HepG2 (cell line): ENCODE measurements around the gene HCAR1. TPM values are rescaled to one million over a fixed set of nuclear protein-coding genes. Genes with fewer than 3 reads are reported as not detected.

Source experiments
- ADNP ChIP-seq: sonication (generic); formaldehyde crosslinking; IDR thresholded peaks from 2 replicates; pipeline ENCODE4 v1.4.0; 2020; ENCODE audit warnings: missing genetic modification reagents
- AGO2 ChIP-seq: fragments of 200-400 bp; formaldehyde crosslinking; optimal IDR thresholded peaks from 2 replicates; pipeline ENCODE3; 2017; ENCODE audit warnings: mild to moderate bottlenecking, low read depth, low read length, moderate library complexity
- ASH2L ChIP-seq: fragments of 300-600, 200-600 bp; sonication (generic); IDR thresholded peaks from 2 replicates; pipeline ENCODE4 v1.7.0; 2017; ENCODE audit warnings: low read depth, mild to moderate bottlenecking, moderate library complexity, mixed read lengths, low read length; ENCODE audit not compliant: insufficient read length
- KLF6 ChIP-seq: IDR thresholded peaks from 2 replicates; pipeline ENCODE4 v1.8.0; 2016; ENCODE audit warnings: missing biosample characterization, missing genetic modification reagents
- LCORL ChIP-seq, 2 experiments: fragments of 450-650 bp in 1 of 2; sonication (generic) in 1 of 2; formaldehyde crosslinking in 1 of 2; IDR thresholded peaks; 2 replicates each; pipeline versions ENCODE4 v1.5.0 to v1.6.1; 2017 to 2020; ENCODE audit warnings: antibody characterized with exemption in 1 of 2, missing genetic modification reagents in 1 of 2
- PAX8 ChIP-seq: sonication (generic); formaldehyde crosslinking; IDR thresholded peaks from 2 replicates; pipeline ENCODE4 v1.8.0; 2022; ENCODE audit warnings: mild to moderate bottlenecking, missing genetic modification reagents, borderline replicate concordance
- PCBP2 ChIP-seq: fragments of 200-400 bp; formaldehyde crosslinking; optimal IDR thresholded peaks from 2 replicates; pipeline ENCODE3; 2018; ENCODE audit warnings: low read length, low read depth; ENCODE audit not compliant: poor library complexity, severe bottlenecking
- POLR2G ChIP-seq: fragments of 200-400 bp; formaldehyde crosslinking; IDR thresholded peaks from 2 replicates; pipeline ENCODE4 v1.6.1; 2018; ENCODE audit warnings: mild to moderate bottlenecking, low read depth, low read length, moderate library complexity
- PRMT3 ChIP-seq: sonication (generic); formaldehyde crosslinking; IDR thresholded peaks from 2 replicates; pipeline ENCODE4 v1.8.1; 2022; ENCODE audit warnings: low read depth, mild to moderate bottlenecking, moderate library complexity, missing genetic modification reagents, borderline replicate concordance
- SIX1 ChIP-seq: sonication (generic); formaldehyde crosslinking; IDR thresholded peaks from 2 replicates; pipeline ENCODE4 v1.4.0; 2020; ENCODE audit warnings: missing genetic modification reagents, borderline replicate concordance
- SKI ChIP-seq: fragments of 450-650 bp; IDR thresholded peaks from one replicate; pipeline ENCODE4 v1.6.1; 2018; ENCODE audit warnings: mild to moderate bottlenecking; ENCODE audit not compliant: partially characterized antibody
- SMC3 ChIP-seq: IDR thresholded peaks from 2 replicates; pipeline ENCODE4 v1.6.1; 2011; ENCODE audit warnings: low read length, improper control_type of control experiment
- SNRNP70 ChIP-seq: fragments of 200-400 bp; formaldehyde crosslinking; IDR thresholded peaks from 2 replicates; pipeline ENCODE4 v1.6.1; 2017; ENCODE audit warnings: mild to moderate bottlenecking, low read depth, low read length, moderate library complexity
- SSRP1 ChIP-seq: IDR thresholded peaks from 2 replicates; pipeline ENCODE4 v1.6.1; 2016; ENCODE audit warnings: control low read depth
- STAG1 ChIP-seq: sonication (generic); formaldehyde crosslinking; IDR thresholded peaks from 2 replicates; pipeline ENCODE4 v1.4.0; 2020; ENCODE audit warnings: missing genetic modification reagents
- SUZ12 ChIP-seq: fragments of 150-350 bp; IDR thresholded peaks from 2 replicates; pipeline ENCODE4 v1.6.1; 2014; ENCODE audit warnings: low read depth, low read length
- TOPORS ChIP-seq: sonication (generic); formaldehyde crosslinking; IDR thresholded peaks from 2 replicates; pipeline ENCODE4 v1.8.0; 2023; ENCODE audit warnings: mild to moderate bottlenecking, missing genetic modification reagents
- XRCC5 ChIP-seq: fragments of 200-400 bp; formaldehyde crosslinking; optimal IDR thresholded peaks from 2 replicates; pipeline ENCODE3; 2017; ENCODE audit warnings: mild to moderate bottlenecking, low read length
- ZFP90 ChIP-seq: sonication (generic); formaldehyde crosslinking; IDR thresholded peaks from 2 replicates; pipeline ENCODE4 v1.8.0; 2022; ENCODE audit warnings: missing genetic modification reagents, mild to moderate bottlenecking, inconsistent platforms, borderline replicate concordance
- ZNF160 ChIP-seq: sonication (generic); formaldehyde crosslinking; IDR thresholded peaks from 2 replicates; pipeline ENCODE4 v1.8.0; 2022; ENCODE audit warnings: mild to moderate bottlenecking, inconsistent platforms, missing genetic modification reagents
- ZNF510 ChIP-seq: sonication (generic); formaldehyde crosslinking; IDR thresholded peaks from 2 replicates; pipeline ENCODE4 v1.4.0; 2020; ENCODE audit warnings: low read depth, mild to moderate bottlenecking, missing genetic modification reagents
- ZNF552 ChIP-seq: sonication (generic); formaldehyde crosslinking; IDR thresholded peaks from 2 replicates; pipeline ENCODE4 v1.9.0; 2022; ENCODE audit warnings: missing genetic modification reagents, mild to moderate bottlenecking, borderline replicate concordance
- ZNF570 ChIP-seq: sonication (generic); formaldehyde crosslinking; IDR thresholded peaks from 2 replicates; pipeline ENCODE4 v1.4.0; 2020; ENCODE audit warnings: mild to moderate bottlenecking, missing genetic modification reagents, borderline replicate concordance
- ZNF615 ChIP-seq: sonication (generic); formaldehyde crosslinking; IDR thresholded peaks from 2 replicates; pipeline ENCODE4 v1.5.0; 2020; ENCODE audit warnings: mild to moderate bottlenecking, missing genetic modification reagents, borderline replicate concordance
- ZNF674 ChIP-seq: sonication (generic); formaldehyde crosslinking; IDR thresholded peaks from 2 replicates; pipeline ENCODE4 v1.5.0; 2020; ENCODE audit warnings: low read depth, mild to moderate bottlenecking, missing genetic modification reagents
- ZNF83 ChIP-seq: sonication (generic); formaldehyde crosslinking; IDR thresholded peaks from 2 replicates; pipeline ENCODE4 v1.4.0; 2020; ENCODE audit warnings: missing genetic modification reagents, mild to moderate bottlenecking, borderline replicate concordance
- polyA plus RNA-seq, 8 experiments: library from polyadenylated mRNA; depleted of rRNA in 3 of 8; stranded (reverse) in 7 of 8; unstranded in 1 of 8; fragments of >200 nt; fragmentation: Illumina TruSeq in 4 of 8; extraction: Trizol in 4 of 8; gene quantifications; 2 replicates each; pipeline versions ENCODE4 v1.2.1 to v1.2.3, GENCODE V29; 2011 to 2016; ENCODE audit warnings: low read depth in 4 of 8, missing spikeins in 1 of 8, mixed read lengths in 1 of 8; ENCODE audit not compliant: insufficient read depth in 1 of 8
- total RNA-seq, 5 experiments: library from RNA; depleted of rRNA; stranded (reverse); fragments of >200 nt; fragmentation: Illumina TruSeq; extraction: Trizol; gene quantifications; 2 replicates each; pipeline ENCODE4 v1.2.3, GENCODE V29; 2016; ENCODE audit warnings: low read depth in 1 of 5
- TF ChIP-seq, protein P1 (sequence below): sonication (generic); formaldehyde crosslinking; IDR thresholded peaks from 2 replicates; pipeline ENCODE4 v1.4.0; 2020; ENCODE audit warnings: mild to moderate bottlenecking, missing genetic modification reagents
- TF ChIP-seq, protein P2 (sequence below): sonication (generic); formaldehyde crosslinking; IDR thresholded peaks from 2 replicates; pipeline ENCODE4 v1.8.1; 2023; ENCODE audit warnings: missing genetic modification reagents, mild to moderate bottlenecking, borderline replicate concordance

Gene HCAR1
- total and polyA plus RNA-seq, 2 of the 13 experiments (the other 11 are each of a cell fraction or from before 2014, with no cell fraction given), result 0.53 to 4.4 TPM

DNA sequence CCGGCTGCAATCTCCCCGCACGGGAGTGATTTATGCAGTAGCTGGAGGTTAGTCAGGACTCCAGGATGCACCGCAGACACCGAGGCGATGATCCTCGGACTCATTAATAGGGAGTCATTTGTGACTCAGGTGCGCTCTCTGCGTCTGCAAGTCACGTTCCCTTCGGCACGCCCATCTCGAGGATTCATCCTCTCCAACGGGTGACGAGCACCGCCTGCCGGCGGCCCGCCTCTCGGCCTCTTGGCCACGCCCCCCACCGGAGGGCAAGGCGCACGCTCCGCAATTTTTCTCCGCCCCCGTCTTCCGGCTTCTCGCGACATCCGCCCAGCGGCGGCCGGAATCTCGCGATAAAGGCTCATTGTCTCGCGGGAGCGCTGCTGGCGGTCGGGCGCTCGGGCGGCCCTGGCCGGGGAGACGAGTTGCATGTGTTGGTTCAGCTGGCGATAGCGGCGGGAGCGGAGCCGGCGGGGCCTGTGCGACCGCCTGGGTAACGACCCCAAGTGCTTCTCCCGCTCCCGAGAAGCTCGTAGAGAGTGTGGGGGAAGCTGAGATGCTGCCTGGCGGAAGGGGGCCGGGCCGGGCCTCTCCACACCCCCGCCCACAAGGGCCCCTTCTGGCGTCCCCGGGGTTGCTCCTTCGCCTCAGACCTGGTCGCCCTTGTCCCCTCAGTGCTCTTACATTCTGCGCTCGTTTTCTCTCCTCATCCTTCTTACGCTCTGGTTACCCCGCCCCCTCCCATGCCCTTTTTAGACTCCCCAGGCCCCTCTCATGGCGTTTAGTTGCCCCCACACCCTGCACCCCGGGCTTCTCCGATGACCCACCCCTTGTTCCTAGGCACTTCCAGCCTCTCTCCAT lies 22.0 kb upstream of the HCAR1 start, which contains the start of gene DENR (continued):
- TF ChIP-seq ADNP (CRISPR knock-in tag), result no peak
- TF ChIP-seq LCORL (IDR thresholded peaks at IDR 0.05), result no peak
- peak; percentile 91 for TF ChIP-seq LCORL (CRISPR knock-in tag; IDR thresholded peaks at IDR 0.05)
- peak; percentile 79 for TF ChIP-seq SMC3
- TF ChIP-seq PCBP2, result no peak
- TF ChIP-seq ZNF552, result peak; percentile 80; the same call in 1 of the 2 replicates
- TF ChIP-seq, protein P1, sequence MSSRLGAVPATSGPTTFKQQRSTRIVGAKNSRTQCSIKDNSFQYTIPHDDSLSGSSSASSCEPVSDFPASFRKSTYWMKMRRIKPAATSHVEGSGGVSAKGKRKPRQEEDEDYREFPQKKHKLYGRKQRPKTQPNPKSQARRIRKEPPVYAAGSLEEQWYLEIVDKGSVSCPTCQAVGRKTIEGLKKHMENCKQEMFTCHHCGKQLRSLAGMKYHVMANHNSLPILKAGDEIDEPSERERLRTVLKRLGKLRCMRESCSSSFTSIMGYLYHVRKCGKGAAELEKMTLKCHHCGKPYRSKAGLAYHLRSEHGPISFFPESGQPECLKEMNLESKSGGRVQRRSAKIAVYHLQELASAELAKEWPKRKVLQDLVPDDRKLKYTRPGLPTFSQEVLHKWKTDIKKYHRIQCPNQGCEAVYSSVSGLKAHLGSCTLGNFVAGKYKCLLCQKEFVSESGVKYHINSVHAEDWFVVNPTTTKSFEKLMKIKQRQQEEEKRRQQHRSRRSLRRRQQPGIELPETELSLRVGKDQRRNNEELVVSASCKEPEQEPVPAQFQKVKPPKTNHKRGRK (CRISPR knock-in tag), result peak; percentile 97
- no peak for TF ChIP-seq SSRP1
- peak; percentile 96 for TF ChIP-seq POLR2G
- TF ChIP-seq, protein P2, sequence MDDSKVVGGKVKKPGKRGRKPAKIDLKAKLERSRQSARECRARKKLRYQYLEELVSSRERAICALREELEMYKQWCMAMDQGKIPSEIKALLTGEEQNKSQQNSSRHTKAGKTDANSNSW (CRISPR knock-in tag), result 0 out of 2 replicates have a peak, but pooled peaks have one; percentile 67
- no peak for TF ChIP-seq PAX8 (CRISPR knock-in tag)
- TF ChIP-seq ZNF83 (CRISPR knock-in tag), result peak; percentile 26; the same call in 1 of the 2 replicates
- TF ChIP-seq ZFP90 (CRISPR knock-in tag), result peak; percentile 66; the same call in 1 of the 2 replicates
- TF ChIP-seq STAG1 (CRISPR knock-in tag), result peak; percentile 100
- TF ChIP-seq ZNF510 (CRISPR knock-in tag), result no peak
- TF ChIP-seq TOPORS (CRISPR knock-in tag), result peak; percentile 44; the same call in 1 of the 2 replicates
- TF ChIP-seq ZNF160, result peak; percentile 39; the same call in 1 of the 2 replicates
- TF ChIP-seq PRMT3 (CRISPR knock-in tag), result no peak
- no peak for TF ChIP-seq SIX1 (CRISPR knock-in tag)
- TF ChIP-seq XRCC5, result peak; percentile 84
- peak; percentile 86 for TF ChIP-seq KLF6
- TF ChIP-seq SKI, result no peak
- peak; percentile 83 for TF ChIP-seq ASH2L
- TF ChIP-seq ZNF615, result no peak
- no peak for TF ChIP-seq SUZ12
- TF ChIP-seq AGO2, result peak; percentile 75
- no peak for TF ChIP-seq ZNF570 (CRISPR knock-in tag)
- no peak for TF ChIP-seq ZNF674
- TF ChIP-seq SNRNP70, result no peak
